ENCODE measurements around the gene PLEKHA5.
A peak's percentile ranks its signal among the peaks of the same experiment; 100 is the strongest.
"Not testable (repeated sequence)": the region's sequence is repeated elsewhere in the genome, so short reads cannot be mapped to it uniquely, and the experiment has no call there.

The PLEKHA5 gene

GRCh38 chr12:19376691-19377090 lies 247.2 kb downstream of the PLEKHA5 start:
- in situ Hi-C loops (cut with MboI; ENCODE audit: low pct_unique_long_range_greater_than_20kb, low sequenced_read_pairs, unreplicated experiment), result no loop called here
- TF ChIP-seq CTCF (IDR thresholded peaks at IDR 0.05; ENCODE audit: extremely low read depth, insufficient read depth, missing control alignments), result no peak
- no peak for DNase-seq (ENCODE audit: low spot score)

GRCh38 chr12:19382111-19382526 lies 252.6 kb downstream of the PLEKHA5 start:
- TF ChIP-seq CTCF (IDR thresholded peaks at IDR 0.05; ENCODE audit: extremely low read depth, insufficient read depth, missing control alignments), result no peak
- DNase-seq (ENCODE audit: low spot score), result peak; percentile 73
- in situ Hi-C loops (cut with MboI; ENCODE audit: low pct_unique_long_range_greater_than_20kb, low sequenced_read_pairs, unreplicated experiment), result no loop called here

- no peak for TF ChIP-seq CTCF (IDR thresholded peaks at IDR 0.05; ENCODE audit: extremely low read depth, insufficient read depth, missing control alignments)
- in situ Hi-C loops (cut with MboI; ENCODE audit: low pct_unique_long_range_greater_than_20kb, low sequenced_read_pairs, unreplicated experiment), result no loop called here
- DNase-seq (ENCODE audit: low spot score), result no peak
These were observed 253.0 kb downstream of the PLEKHA5 start for GRCh38 chr12:19382563-19382962.

DNA sequence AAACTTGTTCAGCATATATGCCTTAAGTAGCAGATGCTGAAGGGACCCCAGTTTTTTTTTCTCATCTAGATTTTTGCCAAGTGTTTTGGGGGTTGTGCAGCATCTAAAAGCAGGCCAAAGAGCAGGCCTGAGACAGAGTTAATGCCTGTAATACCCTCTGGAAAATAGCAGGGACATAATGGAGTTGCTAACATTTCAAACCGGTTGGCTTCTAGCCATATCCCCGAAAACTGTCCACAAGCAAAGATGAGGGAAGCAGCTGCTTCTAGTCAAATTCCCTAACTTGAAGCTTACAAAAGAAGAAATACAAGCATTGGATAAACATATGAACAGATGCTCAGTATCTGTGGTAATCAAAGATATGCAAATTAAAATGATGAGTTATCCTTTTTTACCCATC lies 257.6 kb downstream of the PLEKHA5 start:
- in situ Hi-C loops (cut with MboI; ENCODE audit: low pct_unique_long_range_greater_than_20kb, low sequenced_read_pairs, unreplicated experiment), result no loop called here
- DNase-seq (ENCODE audit: low spot score), result no peak
- TF ChIP-seq CTCF (IDR thresholded peaks at IDR 0.05; ENCODE audit: extremely low read depth, insufficient read depth, missing control alignments), result no peak

GRCh38 chr12:19388131-19388549 lies 258.6 kb downstream of the PLEKHA5 start:
- in situ Hi-C loops (cut with MboI; ENCODE audit: low pct_unique_long_range_greater_than_20kb, low sequenced_read_pairs, unreplicated experiment), result no loop called here
- DNase-seq (ENCODE audit: low spot score), result no peak
- no peak for TF ChIP-seq CTCF (IDR thresholded peaks at IDR 0.05; ENCODE audit: extremely low read depth, insufficient read depth, missing control alignments)

DNA sequence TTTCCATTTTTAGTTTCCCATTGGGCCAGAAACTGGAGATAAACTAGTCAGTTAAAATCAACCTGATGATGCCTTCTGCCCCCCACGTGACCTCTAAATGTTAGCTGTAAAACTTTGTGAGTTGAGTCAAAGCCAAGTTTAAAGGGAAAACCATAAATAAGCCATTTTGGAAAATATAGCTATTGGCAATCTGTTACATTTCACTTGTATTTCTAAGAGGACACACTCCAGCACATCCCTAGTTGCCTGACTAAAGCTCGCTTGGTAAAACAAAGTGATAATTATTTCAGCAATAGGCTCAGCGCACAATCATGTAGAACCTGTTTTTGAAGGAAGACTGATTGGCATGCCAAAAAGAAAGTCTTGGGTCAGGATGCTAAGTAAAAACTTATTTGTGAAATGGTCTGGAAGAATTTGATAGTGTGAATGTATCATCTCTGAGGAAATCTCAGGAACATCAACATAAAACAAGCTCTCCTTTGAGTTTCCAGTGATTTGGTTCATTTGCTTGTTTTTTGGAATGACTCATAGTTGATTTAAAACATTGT lies 260.6 kb downstream of the PLEKHA5 start:
- DNase-seq (ENCODE audit: low spot score), result no peak
- no peak for TF ChIP-seq CTCF (IDR thresholded peaks at IDR 0.05; ENCODE audit: extremely low read depth, insufficient read depth, missing control alignments)
- in situ Hi-C loops (cut with MboI; ENCODE audit: low pct_unique_long_range_greater_than_20kb, low sequenced_read_pairs, unreplicated experiment), result no loop called here

DNA sequence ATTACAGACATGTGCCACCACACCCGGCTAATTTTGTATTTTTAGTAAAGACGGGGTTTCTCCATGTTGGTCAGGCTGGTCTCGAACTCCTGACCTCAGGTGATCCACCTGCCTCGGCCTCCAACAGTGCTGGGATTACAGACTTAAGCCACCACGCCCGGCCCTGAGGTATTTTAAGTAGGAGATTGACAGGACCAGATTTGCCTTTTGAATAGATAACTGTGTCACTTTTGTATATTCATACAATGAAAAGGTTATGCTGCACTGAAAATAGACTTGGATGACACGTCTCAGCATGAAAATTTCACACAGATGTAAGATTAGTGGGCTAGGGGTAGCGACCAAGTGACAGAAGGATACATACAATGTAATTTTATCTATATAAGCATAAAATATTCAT lies 263.1 kb downstream of the PLEKHA5 start:
- in situ Hi-C loops (cut with MboI; ENCODE audit: low pct_unique_long_range_greater_than_20kb, low sequenced_read_pairs, unreplicated experiment), result not testable (repeated sequence)

More for the DNA sequence above, 263.1 kb downstream of the PLEKHA5 start:
- DNase-seq (ENCODE audit: low spot score), result not testable (repeated sequence)
